HG03280 (cell line): ENCODE measurements around the gene KIF1B.

ENCODE experiments used
- ATAC-seq: cut with Tn5 transposase; IDR thresholded peaks from one replicate; pipeline ENCODE4 v1.9.1; 2021; ENCODE audit warnings: mild to moderate bottlenecking, moderate library complexity; ENCODE audit not compliant: unreplicated experiment

Gene KIF1B

GRCh38 chr1:10209905-10210810, at the start of gene KIF1B:
Gene KIF1B (plus strand): TSS chr1:10210570. CDS start chr1:10232329, 21,759 bp downstream.
- ATAC-seq = peak; percentile 99

GRCh38 chr1:10160907-10161490, 49.4 kb upstream of the KIF1B start:
- ATAC-seq = no peak

- no peak for ATAC-seq
Observed at GRCh38 chr1:10161541-10162290, 48.7 kb upstream of the KIF1B start.

GRCh38 chr1:10168912-10169514, 41.4 kb upstream of the KIF1B start:
- ATAC-seq = no peak

GRCh38 chr1:10170239-10170574, 40.2 kb upstream of the KIF1B start:
- peak; percentile 45 for ATAC-seq

- no peak for ATAC-seq
Observed at GRCh38 chr1:10171105-10171767, 39.1 kb upstream of the KIF1B start.

GRCh38 chr1:10171995-10172669, 38.2 kb upstream of the KIF1B start:
- no peak for ATAC-seq

GRCh38 chr1:10173582-10173981, 36.8 kb upstream of the KIF1B start:
- ATAC-seq = no peak

GRCh38 chr1:10177876-10178275, 32.5 kb upstream of the KIF1B start:
- no peak for ATAC-seq

GRCh38 chr1:10178597-10179405, 31.6 kb upstream of the KIF1B start:
- no peak for ATAC-seq

GRCh38 chr1:10179406-10180091, 30.8 kb upstream of the KIF1B start:
- ATAC-seq = no peak

GRCh38 chr1:10181154-10181553, 29.2 kb upstream of the KIF1B start:
- ATAC-seq = no peak

GRCh38 chr1:10185759-10186158, 24.6 kb upstream of the KIF1B start:
- no peak for ATAC-seq

GRCh38 chr1:10186331-10187025, 23.9 kb upstream of the KIF1B start:
- ATAC-seq = no peak

GRCh38 chr1:10187026-10187334, 23.4 kb upstream of the KIF1B start:
- no peak for ATAC-seq

GRCh38 chr1:10188133-10188650, 22.2 kb upstream of the KIF1B start:
- no peak for ATAC-seq

GRCh38 chr1:10189659-10190058, 20.7 kb upstream of the KIF1B start:
- ATAC-seq = peak; percentile 69

- no peak for ATAC-seq
Observed at GRCh38 chr1:10192263-10192662, 18.1 kb upstream of the KIF1B start.
